NCI-H2029 (cell line): ENCODE results near the gene CWC27.
"Not testable (repeated sequence)": the region's sequence is repeated elsewhere in the genome, so short reads cannot be mapped to it uniquely, and the experiment has no call there.

Experiments
- DNase-seq: peaks from one replicate; lab custom pipeline; 2025; lab: John Stamatoyannopoulos, UW

Gene CWC27

DNA sequence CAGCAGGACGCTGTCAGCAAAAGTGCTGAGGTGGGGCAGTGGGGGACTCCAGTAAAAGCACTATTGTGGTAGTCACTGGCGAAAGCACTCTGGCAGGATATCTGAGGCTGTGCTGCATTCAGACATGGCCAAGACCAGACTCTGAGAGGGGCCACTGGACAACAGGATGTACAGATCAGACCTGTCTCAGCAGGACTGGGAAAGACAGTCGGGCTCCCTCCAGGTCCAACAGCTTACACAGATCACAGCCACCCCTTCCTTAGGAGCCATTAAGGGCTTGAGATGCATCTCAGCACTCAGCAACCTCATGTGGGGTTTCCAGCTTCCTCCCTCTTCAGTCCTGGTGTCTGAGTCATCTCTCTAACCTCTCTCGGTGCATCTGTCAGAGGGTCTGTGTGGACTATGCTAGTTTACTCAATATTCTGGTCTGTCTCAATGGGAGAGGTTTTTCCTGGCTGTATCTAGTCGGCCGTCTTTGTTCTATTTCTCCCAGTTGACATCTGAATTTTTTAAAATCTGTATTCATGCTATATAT is 154.5 kb downstream of the CWC27 start:
- no peak for DNase-seq

DNA sequence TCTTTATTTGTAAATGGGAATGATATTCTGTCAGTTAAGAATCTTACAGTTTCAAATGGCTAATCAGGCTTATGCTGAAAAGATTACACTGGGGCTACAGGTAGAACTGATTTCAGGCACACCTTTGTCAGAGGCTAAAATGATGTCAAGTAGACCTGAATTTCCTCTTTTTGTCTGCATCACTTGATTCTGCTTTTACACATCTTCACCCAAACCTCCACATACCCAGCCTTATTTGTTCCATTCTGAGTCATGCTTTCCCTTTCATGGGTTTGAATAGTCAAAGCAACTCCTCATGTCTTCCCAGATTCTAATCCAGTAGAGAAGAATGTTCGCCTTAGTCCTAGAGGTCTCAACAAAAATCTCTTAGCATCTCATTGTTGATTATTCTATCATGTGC is 156.4 kb downstream of the CWC27 start:
- DNase-seq: no peak

DNA sequence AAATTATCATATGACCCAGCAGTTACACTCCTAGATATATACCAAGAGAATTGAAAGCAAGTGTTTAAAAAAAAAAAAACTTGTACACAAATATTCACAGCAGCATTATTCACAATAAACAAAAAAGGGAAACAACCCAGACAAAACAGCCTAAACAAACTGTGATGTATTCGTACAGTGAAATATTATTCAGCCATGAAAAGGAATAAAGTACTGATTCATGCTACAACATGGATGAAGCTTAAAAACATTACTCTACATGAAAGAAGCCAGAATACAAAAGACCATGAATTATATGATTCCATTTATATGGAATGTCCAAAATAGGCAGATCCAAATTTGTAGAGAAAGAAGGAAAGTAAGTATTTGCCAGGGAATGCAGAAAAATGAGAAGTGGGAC is 161.1 kb downstream of the CWC27 start:
- no peak for DNase-seq

GRCh38 chr5:64930672-64931318 is 162.1 kb downstream of the CWC27 start:
- DNase-seq: no peak

DNA sequence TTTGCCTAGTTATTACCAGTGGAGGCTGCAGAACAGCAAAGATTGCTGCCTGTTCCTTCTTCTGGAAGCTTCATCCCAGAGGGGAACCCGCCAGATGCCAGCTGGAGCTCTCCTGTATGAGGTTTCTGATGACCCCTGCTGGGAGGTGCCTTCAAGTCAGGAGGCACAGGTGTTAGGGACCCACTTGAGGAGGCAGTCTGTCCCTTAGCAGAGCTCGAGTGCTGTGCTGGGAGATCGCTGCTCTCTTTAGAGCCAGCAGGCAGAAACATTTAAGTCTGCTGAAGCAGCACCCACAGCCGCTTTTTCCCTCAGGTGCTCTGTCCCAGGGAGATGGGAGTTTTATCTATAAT is 170.7 kb downstream of the CWC27 start:
- DNase-seq: not testable (repeated sequence)

DNA sequence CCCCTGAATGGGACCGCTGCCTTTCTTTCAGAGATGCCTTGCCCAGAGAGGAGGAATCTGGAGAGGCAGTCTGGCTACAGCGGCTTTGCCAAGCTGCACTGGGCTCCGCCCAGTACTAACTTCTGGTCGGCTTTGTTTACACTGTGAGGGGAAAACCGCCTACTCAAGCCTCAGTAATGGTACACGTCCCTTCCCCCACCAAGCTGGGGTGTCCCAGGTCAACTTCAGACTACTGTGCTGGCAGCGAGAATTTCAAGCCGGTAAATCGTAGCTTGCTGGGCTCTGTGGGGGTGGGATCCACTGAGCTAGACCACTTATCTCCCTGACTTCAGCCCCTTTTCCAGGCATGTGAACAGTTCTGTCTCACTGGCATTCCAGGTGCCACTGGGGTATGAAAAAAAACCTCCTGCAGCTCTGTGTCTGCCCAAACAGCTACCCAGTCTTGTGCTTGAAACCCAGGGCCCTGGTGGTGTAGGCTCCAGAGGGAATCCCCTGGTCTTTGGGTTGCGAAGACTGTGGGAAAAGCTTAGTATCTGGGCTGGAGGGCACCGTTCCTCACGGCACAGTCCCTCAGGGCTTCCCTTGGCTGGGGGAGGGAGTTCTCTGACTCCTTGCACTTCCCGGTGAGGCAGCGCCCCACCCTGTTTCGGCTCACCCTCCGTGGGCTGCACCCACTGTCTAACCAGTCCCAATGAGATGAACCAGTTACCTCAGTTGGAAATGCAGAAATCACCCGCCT is 171.2 kb downstream of the CWC27 start:
- DNase-seq: peak; percentile 6

GRCh38 chr5:64942460-64942859 is 173.7 kb downstream of the CWC27 start:
- no peak for DNase-seq

GRCh38 chr5:64944868-64945267 is 176.1 kb downstream of the CWC27 start:
- DNase-seq: no peak

DNA sequence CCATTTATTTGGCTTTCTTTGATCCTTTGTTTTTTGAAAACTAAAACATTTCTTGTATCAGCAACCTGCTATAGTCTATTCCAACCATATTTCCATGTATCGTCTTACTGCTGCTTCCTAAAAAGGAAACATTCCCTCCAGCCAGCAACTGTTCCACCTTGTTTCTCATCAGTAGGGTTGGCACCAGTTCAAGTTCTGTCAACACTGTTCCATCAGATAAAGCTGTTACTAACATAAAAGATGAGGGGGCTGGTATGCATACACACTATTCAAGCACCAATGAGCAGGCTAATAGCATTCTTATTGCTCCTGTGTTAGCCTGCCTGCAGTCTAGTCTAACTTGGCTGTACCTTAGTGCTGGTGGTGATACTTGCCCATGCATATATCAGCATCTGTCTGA is 178.3 kb downstream of the CWC27 start:
- DNase-seq: peak; percentile 69

GRCh38 chr5:64947801-64948200 is 179.1 kb downstream of the CWC27 start:
- DNase-seq: no peak

DNA sequence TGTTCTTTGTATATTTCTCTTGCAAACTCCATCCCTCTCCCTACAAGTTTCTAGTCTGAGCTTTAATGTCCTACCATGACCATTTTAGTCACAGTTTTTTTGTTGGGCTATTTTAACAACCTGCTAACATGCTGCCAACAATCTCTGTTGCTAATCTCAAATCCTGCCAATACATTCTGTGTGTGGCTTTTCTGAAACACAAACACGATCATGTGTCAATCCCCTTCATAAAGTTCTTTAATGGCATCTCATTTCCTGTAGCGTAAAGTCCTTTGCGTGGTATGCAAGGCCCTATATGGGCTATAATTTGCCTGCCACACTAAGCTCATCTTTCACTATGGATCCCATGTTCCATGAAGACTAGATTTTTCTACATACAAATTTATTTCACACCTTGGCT is 180.6 kb downstream of the CWC27 start:
- no peak for DNase-seq

DNA sequence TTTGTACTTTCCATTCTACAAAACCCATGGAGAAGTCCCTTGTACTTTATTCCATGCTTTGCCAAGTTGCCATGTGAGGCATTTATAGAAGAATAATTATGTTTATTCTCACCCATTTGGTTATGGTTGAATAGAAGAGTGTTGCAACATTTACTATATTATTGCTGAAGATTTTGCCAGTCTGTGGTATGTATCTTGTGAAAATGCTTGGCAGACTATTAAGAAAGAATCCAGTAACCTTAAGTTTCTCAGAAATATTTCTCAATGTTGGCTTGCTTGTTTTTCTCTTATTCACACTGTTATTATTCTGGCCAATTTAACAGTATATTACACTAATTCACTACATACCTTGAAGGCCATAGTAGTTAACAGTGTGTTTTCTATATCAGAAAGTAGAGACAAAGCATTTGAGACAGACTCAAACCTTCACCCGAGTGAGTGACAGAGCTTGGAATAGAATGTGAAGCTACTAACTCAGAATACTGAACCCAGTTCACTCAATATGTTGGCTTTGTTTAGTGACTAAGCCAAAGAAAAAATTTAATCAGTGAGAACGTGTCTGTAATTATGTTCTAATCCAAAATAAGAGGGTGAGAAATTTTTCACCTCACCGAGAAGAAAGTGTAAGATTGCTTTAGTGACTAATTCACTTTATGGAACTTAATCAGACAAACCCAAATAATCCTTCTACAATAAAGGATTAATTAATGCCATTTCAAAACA is 184.4 kb downstream of the CWC27 start:
- DNase-seq: no peak

DNA sequence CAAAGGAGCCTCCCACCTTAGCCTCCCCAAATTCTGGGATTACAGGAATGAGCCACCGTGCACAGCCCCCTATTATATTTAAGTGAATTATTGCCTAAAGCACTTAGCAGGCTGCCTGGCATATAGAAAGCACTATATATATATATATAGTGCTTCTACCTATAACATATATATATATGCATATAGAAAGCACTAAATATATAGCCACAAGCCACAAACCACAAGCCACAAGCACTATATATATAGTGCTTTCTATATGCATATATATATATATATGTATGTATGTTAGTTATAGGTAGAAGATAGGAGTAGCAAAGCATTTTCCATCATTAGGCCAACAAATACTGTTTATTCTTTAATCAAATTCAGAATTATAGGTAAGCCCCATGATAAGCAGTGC is 185.8 kb downstream of the CWC27 start:
- no peak for DNase-seq

DNA sequence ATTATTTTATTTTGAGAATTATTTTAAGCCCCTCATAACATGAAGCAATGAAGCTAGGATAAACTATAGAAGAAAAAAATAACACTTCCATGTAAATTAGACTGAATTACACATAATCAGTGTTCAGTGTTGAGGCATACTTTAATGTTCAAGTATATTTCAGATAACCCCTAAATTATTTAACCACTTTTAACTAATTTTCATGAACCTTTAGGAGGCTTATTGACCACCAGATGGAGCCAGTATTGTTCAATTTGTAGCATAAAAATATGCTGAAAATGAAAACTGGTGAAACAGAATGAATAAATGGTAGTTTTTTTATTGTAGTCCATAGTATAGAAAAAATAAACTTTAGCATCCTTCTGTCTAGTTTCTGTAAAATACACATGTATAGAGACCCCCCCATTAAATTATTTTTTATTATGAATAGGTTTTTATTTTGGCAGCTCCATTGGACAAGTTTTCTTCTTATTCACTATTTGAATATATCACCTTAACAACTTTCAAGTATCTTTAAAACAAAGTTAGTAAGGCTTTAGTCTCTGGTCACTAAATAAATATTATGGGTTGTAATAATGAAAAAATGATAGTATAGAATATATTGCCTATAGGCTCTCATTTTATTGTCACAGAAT is 190.1 kb downstream of the CWC27 start:
- no peak for DNase-seq

- DNase-seq: no peak
Measured at GRCh38 chr5:64963278-64963677, 194.5 kb downstream of the CWC27 start.

GRCh38 chr5:64968591-64969110 is 199.9 kb downstream of the CWC27 start:
- no peak for DNase-seq

GRCh38 chr5:64969578-64969977 is 200.8 kb downstream of the CWC27 start:
- DNase-seq: no peak

- DNase-seq: no peak
Measured at GRCh38 chr5:64971513-64971912, 202.8 kb downstream of the CWC27 start.

DNA sequence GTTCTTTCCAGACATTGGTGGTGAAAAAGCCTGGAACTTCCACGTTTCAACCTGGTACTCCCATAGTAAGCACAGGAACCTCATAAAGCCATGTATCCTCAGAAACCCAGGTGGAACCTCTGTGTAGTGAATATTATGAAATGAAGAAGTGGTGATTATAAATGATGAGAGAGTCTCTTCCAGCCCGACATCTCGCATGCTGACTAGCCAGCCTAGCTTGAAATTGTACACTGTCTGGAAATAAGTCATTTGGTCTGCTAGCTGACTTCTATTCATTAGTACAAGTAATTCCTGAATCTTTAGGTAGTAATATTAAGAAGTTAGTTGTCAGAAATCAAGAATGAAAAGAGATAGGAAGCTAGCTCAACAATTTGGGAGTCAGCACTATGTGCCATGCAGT is 203.3 kb downstream of the CWC27 start:
- DNase-seq: no peak

DNA sequence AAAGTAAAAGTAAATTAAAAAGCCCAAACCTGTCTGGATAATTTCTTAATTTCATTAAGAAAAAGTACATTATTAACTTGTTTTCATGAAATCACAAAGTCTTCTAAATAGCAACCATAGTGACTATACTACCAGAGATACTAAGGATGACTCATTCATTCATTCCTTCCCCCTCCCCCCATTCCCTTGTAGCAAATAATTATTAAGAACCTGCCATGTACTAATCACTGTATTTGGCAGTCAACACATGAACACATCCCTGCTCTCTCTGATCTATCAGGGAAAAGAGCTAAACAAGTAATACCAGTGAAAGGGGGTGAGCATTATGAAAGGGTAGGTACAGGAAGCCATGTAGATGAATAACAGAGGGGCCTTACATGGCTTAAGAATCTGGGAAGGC is 203.9 kb downstream of the CWC27 start:
- no peak for DNase-seq

- DNase-seq: no peak
Measured at GRCh38 chr5:64973215-64973614, 204.5 kb downstream of the CWC27 start.

GRCh38 chr5:64977779-64978178 is 209.0 kb downstream of the CWC27 start:
- no peak for DNase-seq
